Endometrium (tissue), 2 donors: ENCODE measurements around the gene SLC2A8.

Source experiments
- FAIRE-seq: peaks from 2 replicates; lab custom pipeline; 2012; peaks lifted over from hg19 to GRCh38; lab: Jason Lieb, UNC
- donor health status: control.
- donor health status: control.

The SLC2A8 gene

GRCh38 chr9:127430415-127430814, 33.4 kb downstream of the SLC2A8 start:
- no peak for FAIRE-seq

GRCh38 chr9:127437497-127438264, 40.7 kb downstream of the SLC2A8 start:
- FAIRE-seq: no peak

- FAIRE-seq: no peak
These were observed 41.4 kb downstream of the SLC2A8 start for GRCh38 chr9:127438394-127438793.

- FAIRE-seq: no peak
These were observed 47.4 kb downstream of the SLC2A8 start for GRCh38 chr9:127444283-127444920.

GRCh38 chr9:127444921-127445850, 48.2 kb downstream of the SLC2A8 start:
- no peak for FAIRE-seq

DNA sequence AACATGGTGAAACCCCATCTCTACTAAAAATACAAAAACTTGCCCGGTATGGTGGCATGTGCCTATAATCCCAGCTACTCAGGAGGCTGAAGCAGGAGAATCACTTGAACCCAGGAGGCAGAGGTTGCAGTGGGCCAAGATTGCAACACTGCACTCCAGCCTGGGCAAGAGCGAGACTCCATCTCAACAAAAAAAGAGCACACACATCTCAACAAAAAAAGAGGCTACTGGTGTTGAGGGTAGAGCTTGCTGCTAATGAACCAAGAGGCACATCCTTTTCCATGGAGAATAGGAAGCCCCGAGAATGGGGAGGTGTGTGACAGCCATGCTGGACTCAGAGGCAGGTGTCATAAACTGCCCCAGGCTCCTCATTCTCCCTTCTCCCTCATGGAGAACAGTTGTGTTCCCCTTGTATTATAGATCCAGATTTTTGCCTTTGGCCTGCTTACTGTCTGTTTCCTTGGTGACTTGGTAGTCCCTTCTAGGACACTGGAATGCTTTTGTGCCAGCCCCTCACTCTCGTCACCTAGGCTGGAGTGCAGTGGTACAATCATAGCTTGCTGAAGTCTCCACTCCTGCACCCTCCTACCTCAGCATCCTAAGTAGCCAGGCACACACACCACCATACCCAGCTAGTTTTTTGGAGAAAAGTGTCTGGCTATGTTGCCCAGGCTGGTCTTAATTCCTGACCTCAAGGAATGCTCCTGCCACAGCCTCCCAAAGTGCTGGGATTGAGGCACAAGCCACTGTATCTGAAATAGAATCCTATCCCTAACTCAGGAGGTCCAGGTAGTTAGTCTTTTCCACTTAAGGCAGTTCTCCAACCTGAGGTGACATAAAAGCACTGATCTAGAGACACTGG, 49.1 kb downstream of the SLC2A8 start:
- no peak for FAIRE-seq

GRCh38 chr9:127446713-127447415, 49.9 kb downstream of the SLC2A8 start:
- no peak for FAIRE-seq

DNA sequence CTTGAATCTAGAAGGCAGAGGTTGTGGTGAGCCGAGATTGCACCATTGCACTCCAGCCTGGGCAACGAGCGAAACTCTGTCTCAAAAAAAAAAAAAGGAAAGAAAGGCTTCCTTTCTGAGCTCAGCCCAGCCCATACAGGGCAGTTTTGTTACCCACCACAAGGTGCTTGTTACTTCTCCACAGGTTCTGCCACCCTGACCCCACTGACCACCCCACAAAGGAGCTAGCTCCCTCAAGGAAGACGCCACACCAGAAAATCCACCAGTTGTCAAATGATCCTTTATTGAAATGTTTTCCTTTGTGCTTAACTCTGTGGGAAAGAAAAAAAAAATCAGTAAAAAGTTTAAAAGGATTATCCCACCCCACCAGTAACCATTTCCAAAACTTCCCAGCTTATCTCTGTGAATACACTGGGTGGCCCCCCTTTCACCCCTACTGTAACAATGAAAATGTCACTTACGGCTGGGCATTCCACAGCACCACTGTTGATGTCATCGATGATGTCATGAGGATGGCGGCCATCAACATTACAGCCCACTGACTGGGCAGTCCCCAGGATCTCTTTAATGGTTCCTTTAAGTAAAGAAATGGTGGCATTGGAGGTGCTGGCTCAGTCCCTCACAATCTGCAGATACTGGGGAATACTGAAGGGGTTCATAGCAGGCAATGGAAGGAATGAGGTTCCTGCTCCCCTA, 50.6 kb downstream of the SLC2A8 start:
- FAIRE-seq: no peak

GRCh38 chr9:127448112-127448805, 51.3 kb downstream of the SLC2A8 start:
- no peak for FAIRE-seq

DNA sequence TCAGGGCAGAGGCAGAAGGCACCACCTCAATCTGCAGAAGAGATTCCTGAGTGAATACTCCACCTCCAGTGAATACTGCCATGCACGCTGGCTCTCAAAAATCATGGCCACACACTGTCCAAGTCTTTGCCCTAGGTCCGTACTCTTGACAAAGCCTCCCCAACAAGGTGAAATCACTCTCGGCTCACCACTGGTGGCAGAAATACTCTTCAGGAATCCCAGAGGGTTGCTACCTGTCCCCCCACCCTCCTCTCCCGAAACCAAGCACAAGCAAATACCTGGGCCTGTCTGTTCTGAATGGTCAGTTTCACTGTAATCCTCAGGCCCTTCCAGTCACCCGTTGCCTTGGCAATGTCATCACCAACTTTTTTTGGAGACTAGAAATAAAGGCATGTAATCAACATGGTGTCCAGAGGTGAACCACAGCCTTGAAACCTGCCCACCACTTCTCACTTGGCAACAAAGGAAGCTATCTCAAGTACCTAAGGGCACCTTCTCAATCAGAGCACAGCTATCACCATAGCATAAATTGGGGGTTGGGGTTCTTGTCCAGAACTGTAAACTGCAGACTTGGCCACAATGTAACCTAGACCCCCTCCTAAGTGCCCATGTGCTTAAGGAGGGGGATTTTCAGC, 52.5 kb downstream of the SLC2A8 start:
- FAIRE-seq: no peak

- no peak for FAIRE-seq
These were observed 53.3 kb downstream of the SLC2A8 start for GRCh38 chr9:127450243-127450760.

DNA sequence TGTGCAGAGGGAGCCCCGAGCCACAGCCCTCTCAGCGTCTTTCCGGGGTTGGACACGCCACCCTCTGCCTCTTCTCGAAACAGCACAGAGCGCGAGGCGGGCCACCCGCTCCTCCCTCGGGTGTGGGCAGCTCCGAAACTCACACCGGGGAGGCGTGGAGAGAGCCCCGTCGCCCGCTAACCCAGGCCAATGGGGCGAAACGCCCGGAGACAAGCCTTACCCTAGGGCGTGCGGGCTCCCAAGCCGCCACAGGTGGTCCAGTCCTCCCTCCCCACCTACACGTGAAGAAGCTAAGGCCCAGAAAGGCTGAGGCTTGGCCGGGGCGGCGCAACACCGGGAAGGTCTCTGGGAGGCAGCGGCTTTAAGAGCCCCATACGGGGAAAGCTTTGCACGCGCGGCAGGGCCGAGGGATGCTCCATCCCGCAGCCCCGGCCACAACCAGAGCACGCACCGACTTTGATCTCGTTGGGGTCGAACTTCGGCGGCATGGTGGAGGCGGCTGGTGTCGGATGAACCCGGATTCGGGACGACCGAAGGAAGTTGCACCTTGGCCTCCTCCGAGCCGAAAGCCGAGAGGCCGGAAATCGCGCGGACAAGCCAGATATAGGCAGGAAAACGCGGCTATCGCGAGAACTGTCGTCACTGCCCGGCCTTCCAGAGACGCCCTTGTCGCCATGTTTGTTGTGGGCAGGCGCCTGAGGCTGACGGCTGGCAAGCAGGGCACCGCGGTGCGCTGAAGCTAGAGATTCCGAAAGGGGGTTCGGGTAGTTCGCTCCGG, 54.0 kb downstream of the SLC2A8 start, which contains the start of the genes LRSAM1 and RPL12:
TSS of gene LRSAM1 (plus strand) at position 681 of the 778 bp plus-strand sequence. CDS start 3,018 bp downstream, outside the sequence.
TSS of gene RPL12 (minus strand) at position 577 of the 778 bp plus-strand sequence. CDS start at position 488, 89 bp downstream.
- no peak for FAIRE-seq

DNA sequence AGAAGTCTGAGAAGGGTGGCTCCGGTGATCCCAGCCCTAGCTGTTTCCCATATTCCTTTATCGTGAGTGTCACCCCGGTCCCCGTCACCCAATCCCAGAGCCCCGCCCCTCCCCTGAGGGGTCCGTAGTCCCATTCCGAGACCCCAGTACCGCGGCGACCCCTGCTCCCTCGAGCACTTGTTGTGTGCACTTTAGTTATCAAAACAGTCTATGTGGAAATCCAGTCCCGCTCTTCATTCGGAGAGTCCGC, 54.6 kb downstream of the SLC2A8 start:
- FAIRE-seq: no peak

GRCh38 chr9:127451858-127452656, 55.1 kb downstream of the SLC2A8 start:
- FAIRE-seq: no peak

DNA sequence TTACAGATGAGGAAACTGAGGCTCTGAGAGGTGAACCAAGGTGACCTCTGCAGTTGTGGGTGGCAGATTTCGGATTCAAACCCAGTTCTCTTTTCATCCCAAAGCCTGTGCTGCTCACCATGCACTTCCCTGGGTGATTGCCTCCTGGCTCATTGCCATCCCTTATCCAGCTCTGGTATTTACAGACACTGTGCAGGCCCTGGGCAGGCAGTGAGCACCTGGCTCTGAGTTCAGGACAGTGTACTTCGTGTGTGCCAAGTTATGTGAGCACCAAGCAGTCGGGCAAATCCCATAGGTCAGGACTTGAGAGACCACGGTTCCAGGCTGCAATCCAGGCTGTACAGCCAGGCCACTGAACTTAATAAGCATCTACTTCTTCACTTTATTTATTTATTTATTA, 55.7 kb downstream of the SLC2A8 start:
- no peak for FAIRE-seq

- FAIRE-seq: no peak
These were observed 58.5 kb downstream of the SLC2A8 start for GRCh38 chr9:127455324-127455992.
